PC-3 (cell line): ENCODE results near the gene CD99. TPM values are rescaled to one million over a fixed set of nuclear protein-coding genes. Genes with fewer than 3 reads are reported as not detected.

Experiments used
- ATAC-seq: fragments of 200-7000 bp; cut with Tn5 transposase; 2 replicates; pipeline ENCODE4 v1.9.1; 2020; ENCODE audit warnings: mild to moderate bottlenecking, moderate library complexity
- BruUV-seq: library from RNA; stranded (reverse); fragments of 400-500 nt; replicated peaks from 2 replicates; lab custom pipeline; 2021; lab: Mats Ljungman, UMichigan
- CTCF ChIA-PET: fragments of 300-600 bp; sonication (Branson Sonifier 250); formaldehyde crosslinking; loops from one replicate; lab custom pipeline; 2022; ENCODE audit warnings: antibody characterized with exemption; lab: Charles Lee
- POLR2A ChIA-PET: fragments of 300-600 bp; sonication (Branson Sonifier 250); formaldehyde crosslinking; loops from one replicate; lab custom pipeline; 2022; ENCODE audit warnings: antibody characterized with exemption; ENCODE audit not compliant: unreplicated experiment; lab: Charles Lee
- DNase-seq: peaks from one replicate; pipeline ENCODE4 v3.0.0-alpha.2; 2015
- H2AFZ ChIP-seq: fragments of 300-600 bp; sonication (generic); 2 replicates; pipeline ENCODE4 v1.6.0; 2016; ENCODE audit warnings: antibody characterized with exemption, low read length
- H3F3A ChIP-seq: fragments of 300-600 bp; sonication (generic); one replicate; pipeline ENCODE4 v1.6.0; 2017; ENCODE audit warnings: antibody characterized with exemption, low read length, control low read depth, mild to moderate bottlenecking; ENCODE audit not compliant: unreplicated experiment
- H3K27ac ChIP-seq: fragments of 300-600 bp; sonication (generic); 2 replicates; pipeline ENCODE4 v1.5.1; 2016; ENCODE audit warnings: mild to moderate bottlenecking, low read length
- H3K27me3 ChIP-seq: fragments of 300-600 bp; sonication (generic); 2 replicates; pipeline ENCODE4 v1.6.1; 2016; ENCODE audit warnings: low read length, mixed read lengths
- H3K36me3 ChIP-seq: fragments of 300-600 bp; sonication (generic); 2 replicates; pipeline ENCODE4 v1.6.1; 2016; ENCODE audit warnings: low read depth, mixed run types, low read length, mixed read lengths
- H3K4me1 ChIP-seq: fragments of 300-600 bp; sonication (generic); 2 replicates; pipeline ENCODE4 v1.5.1; 2016; ENCODE audit warnings: low read length; ENCODE audit not compliant: insufficient read depth
- H3K4me2 ChIP-seq: fragments of 300-600 bp; sonication (generic); 2 replicates; pipeline ENCODE4 v1.6.0; 2016; ENCODE audit warnings: low read length
- H3K4me3 ChIP-seq: fragments of 300-600 bp; sonication (generic); 2 replicates; pipeline ENCODE4 v1.5.1; 2016; ENCODE audit warnings: mild to moderate bottlenecking, low read length, mixed read lengths
- H3K79me2 ChIP-seq: fragments of 300-600 bp; sonication (generic); 2 replicates; pipeline ENCODE4 v1.6.1; 2017; ENCODE audit warnings: low read length, mixed read lengths
- H3K9ac ChIP-seq: fragments of 300-600 bp; sonication (generic); 2 replicates; pipeline ENCODE4 v1.6.0; 2016; ENCODE audit warnings: mild to moderate bottlenecking, low read length
- H3K9me2 ChIP-seq: fragments of 300-600 bp; sonication (generic); replicated peaks from 2 replicates; pipeline ENCODE4 v1.6.1; 2016; ENCODE audit warnings: mixed run types, low read length, mixed read lengths
- H3K9me3 ChIP-seq: fragments of 300-600 bp; sonication (generic); 2 replicates; pipeline ENCODE4 v1.6.1; 2016; ENCODE audit warnings: low read length, mixed read lengths
- H4K20me1 ChIP-seq: fragments of 300-600 bp; sonication (generic); 2 replicates; pipeline ENCODE4 v1.6.1; 2016; ENCODE audit warnings: low read length, mixed read lengths
- CTCF ChIP-seq: fragments of 300-600 bp; sonication (generic); conservative IDR thresholded peaks from 2 replicates; pipeline ENCODE4 v1.5.1; 2017; ENCODE audit warnings: antibody characterized with exemption, low read depth, mild to moderate bottlenecking, low read length
- EZH2 ChIP-seq: fragments of 300-600 bp; sonication (generic); IDR thresholded peaks from one replicate; pipeline ENCODE4 v1.6.1; 2017; ENCODE audit warnings: antibody characterized with exemption, mild to moderate bottlenecking, low read length; ENCODE audit not compliant: unreplicated experiment
- EZH2phosphoT487 ChIP-seq: fragments of 300-600 bp; sonication (generic); IDR thresholded peaks from 2 replicates; pipeline ENCODE4 v1.6.1; 2018; ENCODE audit warnings: mild to moderate bottlenecking, antibody characterized with exemption, low read length, borderline replicate concordance
- intact Hi-C: fragments of 100-400 bp; cut with micrococcal nuclease; formaldehyde crosslinking; loops from 2 replicates; pipeline ENCODE4 v1.9.0; 2023
- total RNA-seq: library from RNA; depleted of rRNA; stranded (reverse); fragments of >200 nt; gene quantifications from 2 replicates; pipeline ENCODE4 v1.2.3, GENCODE V29; 2014

CD99 gene
- total RNA-seq, 1 experiment from 2014 or later: 202 TPM

GRCh38 chrX:2682565-2683177 is 8.4 kb upstream of the CD99 start:
- Histone ChIP-seq H3K9me2 (no peaks in the 10 kb centered on the region), H3K9me3 (no peaks in the 10 kb centered on the region), H3K9ac (no peak overlapping the region), H3K36me3 (no peaks in the 10 kb centered on the region), H3F3A (no peaks in the 10 kb centered on the region), H3K4me1 (peaks cover 5% of the 10 kb centered on the region; the same call in 1 of the 2 replicates), H2AFZ (no peak overlapping the region), H3K4me3 (no peak overlapping the region), H3K79me2 (no peaks in the 10 kb centered on the region), H3K27me3 (no peaks in the 10 kb centered on the region), H4K20me1 (no peaks in the 10 kb centered on the region), H3K27ac (no peak overlapping the region), H3K4me2 (no peak overlapping the region)
- no peak for ATAC-seq
- BruUV-seq: no TSS peak
- no peak for DNase-seq
- POLR2A ChIA-PET: no interaction called here
- TF ChIP-seq CTCF (no peak), EZH2phosphoT487 (no peak), EZH2 (no peak)
- CTCF ChIA-PET: no interaction called here
- intact Hi-C loops: no loop called here

GRCh38 chrX:2684256-2684655 is 6.8 kb upstream of the CD99 start:
- BruUV-seq: no TSS peak
- no peak overlapping the region for H3K4me3 ChIP-seq
- H3K27ac ChIP-seq: no peak overlapping the region
- no peak overlapping the region for H3K9ac ChIP-seq
- H3F3A ChIP-seq: no peaks in the 10 kb centered on the region
- H3K4me2 ChIP-seq: no peak overlapping the region
- no peaks in the 10 kb centered on the region for H3K4me1 ChIP-seq
- no peak for DNase-seq
- H3K79me2 ChIP-seq: no peaks in the 10 kb centered on the region
- no peak for TF ChIP-seq CTCF
- TF ChIP-seq EZH2phosphoT487: no peak
- no peak for TF ChIP-seq EZH2
- CTCF ChIA-PET: no interaction called here
- no peak for ATAC-seq
- POLR2A ChIA-PET: no interaction called here
- H4K20me1 ChIP-seq: no peaks in the 10 kb centered on the region
- no peaks in the 10 kb centered on the region for H3K9me2 ChIP-seq
- H3K9me3 ChIP-seq: no peaks in the 10 kb centered on the region
- H3K36me3 ChIP-seq: no peaks in the 10 kb centered on the region
- no peak overlapping the region for H2AFZ ChIP-seq
- intact Hi-C loops: no loop called here
- no peaks in the 10 kb centered on the region for H3K27me3 ChIP-seq

GRCh38 chrX:2685886-2686285 is 5.2 kb upstream of the CD99 start:
- no peaks in the 10 kb centered on the region for H3F3A ChIP-seq
- intact Hi-C loops: no loop called here
- H3K27ac ChIP-seq: no peak overlapping the region
- no peaks in the 10 kb centered on the region for H3K27me3 ChIP-seq
- H3K4me1 ChIP-seq: no peaks in the 10 kb centered on the region
- H2AFZ ChIP-seq: no peak overlapping the region
- H4K20me1 ChIP-seq: no peaks in the 10 kb centered on the region
- no peaks in the 10 kb centered on the region for H3K9me3 ChIP-seq
- TF ChIP-seq CTCF: no peak
- TF ChIP-seq EZH2phosphoT487: no peak
- TF ChIP-seq EZH2: no peak
- no peak overlapping the region for H3K4me3 ChIP-seq
- no peaks in the 10 kb centered on the region for H3K79me2 ChIP-seq
- no peaks in the 10 kb centered on the region for H3K9me2 ChIP-seq
- no peak overlapping the region for H3K4me2 ChIP-seq
- BruUV-seq: no TSS peak
- no peak for DNase-seq
- ChIA-PET POLR2A (no interaction called here), CTCF (no interaction called here)
- no peaks in the 10 kb centered on the region for H3K36me3 ChIP-seq
- no peak for ATAC-seq
- no peak overlapping the region for H3K9ac ChIP-seq
